HG03439 (cell line): ENCODE results near the gene ENTREP1.

Experiments
- ATAC-seq: cut with Tn5 transposase; IDR thresholded peaks from one replicate; pipeline ENCODE4 v1.9.1; 2021; ENCODE audit warnings: mild to moderate bottlenecking, moderate library complexity; ENCODE audit not compliant: unreplicated experiment

The ENTREP1 gene

DNA sequence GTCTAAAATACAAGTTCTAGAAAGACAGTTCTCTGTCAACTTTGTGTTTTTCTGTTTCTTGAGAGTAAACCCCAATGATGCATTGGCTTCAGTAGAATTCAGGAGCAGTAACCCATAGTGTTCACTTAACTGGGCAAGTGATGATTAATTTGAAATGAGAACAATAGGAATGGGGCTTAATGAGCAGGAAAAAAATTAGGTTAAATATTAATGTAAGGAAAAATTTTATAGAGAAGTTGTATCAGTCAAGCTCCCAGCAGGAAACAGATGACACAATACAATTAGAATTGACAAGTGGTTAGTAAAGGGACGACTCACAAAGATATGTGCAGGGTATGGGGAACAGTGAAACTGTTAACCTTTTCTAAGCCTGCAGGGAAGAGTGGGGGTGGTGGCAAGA lies 38.2 kb downstream of the ENTREP1 start:
- no peak for ATAC-seq

DNA sequence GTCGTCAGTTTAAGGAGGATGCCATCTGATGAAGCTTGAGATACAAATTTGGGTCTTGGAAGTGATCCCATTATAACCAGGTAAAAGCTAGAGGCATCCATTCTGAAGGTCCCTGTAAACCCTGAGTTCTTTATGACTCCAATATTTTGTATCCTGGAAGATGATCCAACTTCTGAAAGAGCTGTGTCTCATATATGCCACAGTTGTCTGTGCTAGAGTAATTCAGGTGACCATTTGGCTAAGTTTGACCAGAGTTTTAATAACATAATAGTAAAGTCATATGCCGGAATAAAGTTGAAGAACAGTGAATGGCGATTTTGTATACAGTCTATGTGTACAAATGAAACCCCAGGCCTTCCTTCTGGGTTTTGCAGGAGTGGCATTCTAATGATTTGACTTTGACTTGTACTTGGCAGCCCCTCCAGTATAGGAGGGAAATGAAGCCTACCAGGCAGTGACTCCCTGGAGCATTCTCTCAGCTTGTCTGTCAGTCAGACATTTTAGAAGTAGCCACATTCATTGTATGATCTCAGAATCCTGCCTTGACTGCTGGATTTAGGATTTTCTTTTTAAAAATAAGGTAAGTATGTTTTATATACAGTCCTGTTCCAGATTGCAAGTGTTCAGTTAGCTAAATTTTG lies 39.6 kb downstream of the ENTREP1 start:
- ATAC-seq, result no peak

DNA sequence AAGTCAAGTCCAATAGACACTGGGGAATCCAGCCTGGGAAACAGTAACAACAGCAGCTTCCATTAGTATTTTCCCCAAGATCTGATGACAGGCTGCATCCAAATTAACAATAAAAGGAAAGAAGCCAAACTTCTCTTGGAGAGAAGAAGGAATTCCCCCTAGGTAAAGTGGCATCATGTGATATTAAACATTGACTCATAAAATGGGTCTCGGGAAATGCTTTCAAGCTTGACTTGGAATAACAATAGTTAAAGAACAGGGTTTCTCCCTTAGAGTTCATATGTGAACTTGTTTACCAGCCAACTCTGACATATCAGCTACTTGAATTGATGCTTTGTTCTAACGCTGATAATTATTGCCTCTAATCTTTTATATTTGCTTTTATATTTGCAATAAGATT lies 45.4 kb downstream of the ENTREP1 start:
- no peak for ATAC-seq

DNA sequence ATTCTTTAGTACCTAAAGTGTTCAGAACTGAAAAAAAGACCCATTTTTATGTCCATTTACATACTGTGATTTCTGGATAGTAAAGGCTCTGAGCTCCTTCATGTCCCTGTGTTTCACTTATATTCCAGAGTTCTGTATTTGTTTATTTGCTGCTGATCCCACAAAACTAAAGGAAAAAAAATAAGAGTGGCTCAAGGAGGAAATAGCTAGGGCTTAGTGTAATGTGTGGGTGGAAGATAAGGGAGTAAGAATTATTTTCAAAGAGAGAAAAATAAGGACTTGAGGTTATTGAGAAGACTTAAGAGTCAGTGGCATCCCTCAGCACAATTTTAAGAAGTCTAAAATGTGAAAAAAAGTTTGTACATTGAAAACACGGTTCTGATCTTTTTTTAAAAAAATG lies 46.0 kb downstream of the ENTREP1 start:
- ATAC-seq, result no peak

DNA sequence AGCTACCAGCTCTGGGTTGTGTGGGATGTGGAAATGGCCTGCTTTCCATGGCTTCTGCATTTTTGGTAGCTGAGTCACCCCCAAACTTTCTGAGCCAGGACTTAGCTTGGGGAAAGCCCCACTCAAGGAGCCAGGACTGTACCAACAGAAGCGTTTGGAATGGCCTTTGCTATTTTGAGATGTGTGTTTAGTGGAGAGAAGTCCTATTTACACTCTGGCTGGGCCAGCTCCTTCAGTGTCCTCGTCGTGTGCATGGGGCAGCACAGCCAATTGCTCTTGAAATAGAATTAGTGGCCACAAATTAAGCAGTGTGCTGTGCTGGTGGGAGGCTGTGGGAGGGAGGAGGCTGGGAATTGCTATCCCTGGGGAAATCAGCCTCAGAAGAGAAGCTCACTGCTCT lies 51.6 kb downstream of the ENTREP1 start:
- no peak for ATAC-seq

DNA sequence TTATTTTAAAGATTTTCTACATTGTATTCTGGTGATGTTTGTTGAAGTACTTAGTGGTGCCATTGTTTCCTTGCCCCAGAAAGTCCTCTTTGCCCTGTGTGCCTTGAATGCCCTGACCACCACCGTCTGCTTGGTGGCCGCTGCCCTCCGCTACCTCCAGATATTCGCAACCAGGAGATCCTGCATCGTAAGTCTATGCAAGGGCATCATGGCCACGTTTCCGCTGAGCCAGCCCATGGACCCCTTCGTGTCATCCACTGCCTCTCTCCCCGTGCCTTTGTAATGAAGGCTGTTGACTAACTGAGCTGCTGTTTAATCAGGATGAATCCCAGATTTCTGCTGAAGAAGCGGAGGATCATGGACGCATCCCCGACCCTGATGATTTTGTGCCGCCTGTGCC lies 52.3 kb downstream of the ENTREP1 start:
- ATAC-seq, result no peak

DNA sequence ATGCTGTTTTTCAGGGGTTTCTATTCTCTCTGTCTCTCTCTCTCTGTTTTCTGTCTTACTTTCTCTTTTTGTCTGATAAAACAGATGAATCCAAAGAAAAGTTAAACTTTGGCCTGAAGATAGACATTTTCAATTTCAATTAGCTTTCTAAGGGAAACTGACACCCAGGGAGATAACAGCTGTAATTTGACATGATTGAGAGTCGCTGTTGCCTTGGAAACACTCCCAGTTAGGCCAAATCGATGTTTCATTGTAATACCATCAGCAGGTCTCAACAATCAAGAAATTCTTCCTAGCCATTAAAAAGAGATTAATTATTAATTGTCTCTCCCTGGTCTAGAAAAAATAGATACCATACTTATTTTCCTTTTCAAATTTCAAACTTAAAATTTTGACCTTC lies 53.0 kb downstream of the ENTREP1 start:
- ATAC-seq, result no peak

DNA sequence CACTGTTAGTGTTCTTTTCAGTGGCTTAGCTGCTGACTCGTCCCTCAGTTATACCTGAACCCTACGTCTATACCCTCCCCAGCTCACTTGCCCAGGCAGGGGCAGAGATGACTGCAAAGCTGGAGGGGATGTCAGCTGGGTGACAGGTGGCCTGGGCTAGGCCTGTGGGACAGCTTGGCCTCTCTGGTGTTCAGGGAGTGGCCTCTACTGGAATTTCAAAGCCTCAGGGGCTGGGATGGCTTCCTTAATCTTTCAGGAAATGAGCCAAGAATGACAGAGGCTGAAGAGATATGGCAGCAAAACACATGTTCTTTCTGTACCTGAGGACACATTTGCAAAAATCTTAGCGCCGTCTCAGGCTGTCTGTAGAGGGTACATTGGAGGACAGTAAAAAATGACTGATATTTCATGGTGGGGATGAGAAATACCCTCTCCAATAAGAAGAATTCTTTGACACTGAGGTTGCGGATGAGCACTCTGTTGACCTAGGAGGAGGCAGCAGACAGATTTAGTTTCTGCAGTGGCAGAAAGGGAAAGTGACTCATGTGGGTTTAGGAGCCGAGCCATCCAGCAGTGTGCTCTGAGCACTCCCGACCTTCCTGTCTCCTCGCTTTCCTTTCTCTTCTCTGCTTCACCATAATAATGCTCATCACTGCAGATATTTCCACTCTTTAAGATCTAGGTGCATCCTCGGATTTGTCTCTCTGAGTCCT lies 54.4 kb downstream of the ENTREP1 start:
- ATAC-seq, result no peak

DNA sequence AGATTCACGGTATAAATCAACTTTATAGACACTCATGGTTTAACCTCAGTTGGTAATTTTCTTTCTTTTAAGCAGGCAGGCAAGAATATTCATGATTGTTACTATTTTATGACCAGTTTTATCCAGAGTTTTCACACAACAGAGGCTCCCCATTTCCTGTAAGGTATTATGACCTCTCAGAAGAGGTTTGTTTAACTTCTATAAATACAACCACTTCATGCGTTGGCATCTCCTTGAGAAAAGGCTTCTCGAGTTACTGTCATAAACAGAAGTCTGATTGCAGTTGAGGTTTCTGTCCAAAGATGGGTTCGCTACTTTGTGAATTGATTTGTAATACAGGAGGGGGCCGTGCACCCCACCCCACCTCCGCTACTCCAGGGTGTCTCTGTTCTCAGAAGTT lies 55.3 kb downstream of the ENTREP1 start:
- ATAC-seq, result no peak

DNA sequence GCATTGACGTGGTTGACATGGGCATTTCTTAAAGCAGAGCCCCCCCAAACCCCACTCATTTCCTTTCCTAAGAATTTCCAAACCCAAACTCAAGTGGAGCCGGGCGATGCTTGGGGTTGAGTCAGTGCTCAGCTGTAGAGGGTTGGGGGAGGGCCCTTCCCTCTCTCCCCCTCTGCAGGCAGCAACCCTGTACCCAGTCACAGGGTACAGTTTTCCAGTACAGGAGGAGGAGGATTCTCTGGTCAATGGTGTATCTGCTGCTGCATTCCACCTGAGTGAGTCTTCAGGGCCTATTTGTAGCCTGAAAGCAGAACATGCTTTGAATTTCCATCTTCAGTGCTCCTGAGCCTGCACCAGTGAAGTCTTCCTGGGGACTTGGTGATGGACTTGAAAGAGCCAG lies 55.8 kb downstream of the ENTREP1 start:
- no peak for ATAC-seq

DNA sequence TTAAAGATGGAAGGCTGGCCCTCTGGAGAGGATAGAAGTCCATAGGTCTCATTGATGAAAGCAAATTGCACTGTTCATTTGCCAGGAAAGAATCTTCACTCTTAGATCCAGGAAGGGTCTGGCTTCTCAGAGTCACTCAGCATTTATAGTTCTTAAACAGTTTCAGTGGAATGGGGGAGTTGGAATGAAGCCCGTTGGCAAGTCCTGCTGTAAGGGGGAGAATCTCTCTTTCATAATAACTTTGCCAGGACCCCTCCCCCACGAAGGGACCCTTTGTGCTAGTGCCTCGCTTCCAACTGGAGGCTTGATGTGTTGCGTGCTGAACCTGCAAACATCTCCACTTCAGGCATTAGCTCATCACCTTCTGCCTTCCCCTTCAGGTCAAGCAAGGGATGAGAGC lies 57.1 kb downstream of the ENTREP1 start:
- ATAC-seq, result no peak

DNA sequence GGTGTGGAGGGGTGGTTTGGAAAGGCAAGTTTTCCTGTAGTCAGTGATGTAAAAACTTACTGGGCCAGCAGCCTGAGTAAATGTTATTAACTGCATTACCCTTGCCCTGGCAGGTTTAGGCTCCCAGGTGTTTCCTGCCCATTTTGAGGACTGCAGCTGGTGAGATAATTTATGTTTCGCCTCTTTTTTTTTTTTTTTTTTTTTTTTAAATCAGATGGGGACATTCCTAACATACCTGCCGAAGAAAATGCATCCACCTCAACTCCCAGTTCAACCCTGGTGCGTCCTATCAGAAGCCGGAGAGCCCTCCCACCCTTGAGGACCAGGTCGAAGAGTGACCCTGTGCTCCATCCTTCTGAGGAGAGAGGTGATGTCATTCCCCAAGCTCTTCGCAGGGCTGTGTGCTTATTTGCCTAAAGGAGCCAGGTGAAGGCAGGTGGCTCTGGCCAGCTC lies 60.6 kb downstream of the ENTREP1 start:
- no peak for ATAC-seq

DNA sequence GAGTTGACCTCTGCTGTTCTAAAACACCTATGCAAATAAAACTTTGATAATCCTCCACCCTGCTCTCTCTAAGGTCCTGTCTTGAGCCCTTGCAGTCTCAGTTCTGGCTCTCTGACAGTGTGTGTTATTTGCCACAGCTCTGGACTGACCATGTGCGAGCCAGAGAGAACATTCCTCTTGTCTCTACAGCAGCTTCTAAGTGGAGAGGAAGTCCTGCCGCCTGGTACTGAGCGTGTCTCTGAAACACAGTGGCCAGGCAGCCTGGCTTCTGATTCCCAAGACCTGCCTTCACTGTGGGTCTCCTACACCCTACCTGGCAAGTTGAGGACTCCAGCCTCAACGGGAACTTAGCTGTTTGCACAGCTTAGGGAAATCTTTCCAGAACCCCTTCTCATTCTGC lies 61.6 kb downstream of the ENTREP1 start:
- ATAC-seq, result no peak

DNA sequence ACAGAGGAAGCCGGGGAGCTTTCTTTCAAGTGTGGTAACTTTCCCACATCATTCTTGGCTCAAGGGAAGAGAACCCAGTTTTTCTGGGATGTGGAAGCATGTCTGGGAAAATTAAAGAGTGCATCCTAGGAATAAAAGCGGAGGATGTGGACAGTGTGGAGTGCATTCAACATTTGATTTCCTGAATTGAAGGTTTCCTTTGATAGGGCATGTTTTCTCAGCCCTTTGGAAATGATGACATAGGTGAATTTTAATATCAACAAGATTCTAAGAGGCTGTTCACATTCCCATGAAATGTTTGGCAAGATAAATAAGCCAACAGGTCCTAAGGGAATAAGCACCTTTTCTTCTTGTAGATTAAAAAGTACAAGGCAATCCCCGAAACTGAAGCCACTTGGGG lies 63.6 kb downstream of the ENTREP1 start:
- no peak for ATAC-seq

DNA sequence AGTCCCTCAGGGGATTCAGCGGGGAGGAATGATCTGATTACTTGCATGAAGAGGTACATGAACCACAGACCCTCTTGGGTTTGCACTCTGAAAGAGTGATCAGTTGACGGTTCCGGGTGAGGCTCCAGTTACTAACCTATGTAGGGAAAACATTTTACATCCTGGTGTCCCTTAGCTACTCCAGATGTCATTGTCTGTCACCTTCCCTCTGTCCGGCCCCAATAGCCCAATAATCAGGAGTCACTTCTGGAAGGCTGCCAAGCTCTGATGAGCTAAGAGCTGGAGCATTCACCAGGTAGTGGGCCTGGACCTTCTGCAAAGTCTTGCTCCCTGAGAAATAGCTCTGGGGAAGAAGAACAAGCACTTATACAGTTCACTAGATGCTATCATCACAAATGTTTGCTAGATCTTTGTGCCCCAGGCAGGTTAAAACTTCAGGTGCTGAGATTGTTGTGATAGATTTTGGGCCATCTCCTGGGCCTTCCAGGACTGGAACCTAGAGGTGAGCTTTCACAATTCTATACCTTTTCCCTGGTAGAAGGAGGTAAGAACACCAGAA lies 64.5 kb downstream of the ENTREP1 start:
- no peak for ATAC-seq

DNA sequence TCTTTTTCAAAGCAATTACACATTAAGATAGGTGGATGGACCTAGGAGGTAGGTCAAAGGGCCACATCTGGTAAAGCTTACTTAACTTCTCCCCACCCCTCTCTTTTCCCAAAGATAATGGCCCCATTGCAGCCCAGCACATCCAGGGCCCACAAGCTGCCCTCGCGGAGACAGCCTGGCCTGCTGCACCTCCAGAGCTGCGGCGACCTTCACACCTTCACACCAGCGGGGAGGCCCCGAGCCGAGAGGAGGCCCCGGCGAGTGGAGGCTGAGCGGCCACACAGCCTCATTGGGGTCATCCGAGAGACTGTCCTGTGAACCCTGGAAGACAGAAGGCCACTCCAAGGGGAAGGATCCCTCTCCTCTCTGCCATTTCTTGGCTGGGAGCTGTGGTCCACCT lies 66.5 kb downstream of the ENTREP1 start:
- no peak for ATAC-seq

DNA sequence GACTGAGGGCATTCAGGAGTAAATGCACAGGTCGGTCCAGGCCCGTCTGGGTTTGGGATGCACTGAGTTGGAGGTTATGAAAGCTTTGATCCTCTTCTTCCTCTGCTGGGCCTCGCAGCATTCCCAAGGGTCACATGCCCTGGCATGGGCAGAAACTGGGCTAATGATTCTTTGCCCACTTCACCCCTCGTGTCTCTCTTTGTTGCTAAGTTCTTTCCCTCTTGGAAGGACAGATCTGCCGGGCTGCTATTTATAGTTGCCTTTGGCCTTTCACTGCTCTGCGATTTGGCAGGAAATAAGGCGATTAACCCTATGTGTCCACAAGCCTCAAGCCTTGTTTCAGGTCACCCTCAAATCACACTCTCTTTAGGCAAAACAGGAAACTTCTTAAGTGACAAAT lies 66.9 kb downstream of the ENTREP1 start:
- ATAC-seq, result no peak

DNA sequence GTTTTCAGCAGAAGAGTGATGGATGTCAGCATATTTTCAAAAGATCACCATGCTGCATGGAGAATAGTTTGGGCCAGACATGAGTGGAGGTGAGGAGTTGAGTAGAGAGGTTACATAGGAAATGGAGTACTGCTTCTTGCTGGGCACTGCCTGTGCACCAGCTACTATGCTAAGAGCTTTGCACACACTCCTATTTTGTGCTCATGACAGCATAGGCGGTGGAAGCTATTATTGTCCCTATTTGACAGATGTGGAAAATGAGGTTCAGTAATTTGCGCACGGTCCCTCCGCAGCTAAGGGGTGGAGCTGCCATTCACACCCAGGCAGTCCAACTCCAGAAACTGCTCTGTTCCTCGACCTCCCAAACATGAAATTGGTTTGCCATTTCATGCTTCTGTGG lies 67.8 kb downstream of the ENTREP1 start:
- no peak for ATAC-seq

DNA sequence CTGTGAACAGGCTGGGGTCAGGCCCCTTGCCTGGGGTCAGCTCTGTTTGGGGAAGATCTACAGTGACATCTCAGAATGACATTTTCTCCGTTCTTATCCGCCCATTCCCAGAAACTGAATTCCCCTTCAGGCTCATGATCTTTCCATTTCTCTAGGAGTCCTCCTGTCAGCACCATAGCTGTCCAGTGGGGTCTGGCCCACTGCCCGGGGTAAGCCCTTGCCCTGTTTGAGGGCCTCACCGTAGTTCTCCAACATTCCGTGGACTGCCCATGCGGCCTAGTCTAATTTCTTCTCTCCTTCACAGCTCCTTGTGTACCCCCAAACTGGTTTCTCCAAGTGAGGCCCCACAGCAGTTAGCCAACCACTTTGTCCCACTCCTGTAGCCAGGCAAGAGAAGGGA lies 68.4 kb downstream of the ENTREP1 start:
- ATAC-seq, result no peak

DNA sequence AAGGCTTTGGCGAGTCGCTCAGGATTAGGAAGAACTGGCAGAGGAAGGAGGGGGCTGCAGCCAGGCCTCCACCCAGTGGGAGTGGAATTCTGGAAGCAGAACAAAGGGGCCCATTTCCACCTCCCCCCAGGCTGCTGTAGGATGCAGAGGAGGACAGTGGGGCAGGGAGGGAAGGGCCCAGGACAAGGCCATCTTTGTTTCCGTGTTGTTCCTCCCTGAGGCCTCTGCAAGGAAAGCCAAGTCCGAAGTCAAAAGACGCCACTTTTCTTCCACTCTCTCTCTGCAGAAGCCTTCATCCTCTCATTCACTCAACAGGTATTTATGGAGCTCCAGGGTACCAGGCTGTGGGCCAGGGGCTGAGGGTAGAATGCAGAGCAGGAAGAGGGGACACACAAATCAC lies 70.7 kb downstream of the ENTREP1 start:
- ATAC-seq, result no peak

DNA sequence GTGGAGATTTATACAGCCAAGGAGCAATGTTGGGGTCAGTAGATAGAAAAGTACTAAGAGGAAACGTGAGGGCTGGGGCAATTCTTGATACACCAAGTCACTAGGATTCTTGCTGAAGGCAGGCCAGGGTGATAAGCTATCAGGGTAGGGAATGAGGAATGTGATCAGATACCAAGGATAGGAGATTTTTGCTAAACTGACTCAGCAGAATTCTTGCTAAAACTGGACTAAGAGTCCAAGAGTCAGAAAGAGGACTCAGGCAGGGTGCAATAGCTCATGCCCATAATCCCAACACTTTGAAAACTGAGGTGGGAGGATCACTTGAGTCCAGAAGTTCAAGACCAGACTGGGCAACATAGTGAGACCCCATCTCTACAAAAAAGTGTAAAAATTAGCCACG lies 71.7 kb downstream of the ENTREP1 start:
- ATAC-seq, result no peak

DNA sequence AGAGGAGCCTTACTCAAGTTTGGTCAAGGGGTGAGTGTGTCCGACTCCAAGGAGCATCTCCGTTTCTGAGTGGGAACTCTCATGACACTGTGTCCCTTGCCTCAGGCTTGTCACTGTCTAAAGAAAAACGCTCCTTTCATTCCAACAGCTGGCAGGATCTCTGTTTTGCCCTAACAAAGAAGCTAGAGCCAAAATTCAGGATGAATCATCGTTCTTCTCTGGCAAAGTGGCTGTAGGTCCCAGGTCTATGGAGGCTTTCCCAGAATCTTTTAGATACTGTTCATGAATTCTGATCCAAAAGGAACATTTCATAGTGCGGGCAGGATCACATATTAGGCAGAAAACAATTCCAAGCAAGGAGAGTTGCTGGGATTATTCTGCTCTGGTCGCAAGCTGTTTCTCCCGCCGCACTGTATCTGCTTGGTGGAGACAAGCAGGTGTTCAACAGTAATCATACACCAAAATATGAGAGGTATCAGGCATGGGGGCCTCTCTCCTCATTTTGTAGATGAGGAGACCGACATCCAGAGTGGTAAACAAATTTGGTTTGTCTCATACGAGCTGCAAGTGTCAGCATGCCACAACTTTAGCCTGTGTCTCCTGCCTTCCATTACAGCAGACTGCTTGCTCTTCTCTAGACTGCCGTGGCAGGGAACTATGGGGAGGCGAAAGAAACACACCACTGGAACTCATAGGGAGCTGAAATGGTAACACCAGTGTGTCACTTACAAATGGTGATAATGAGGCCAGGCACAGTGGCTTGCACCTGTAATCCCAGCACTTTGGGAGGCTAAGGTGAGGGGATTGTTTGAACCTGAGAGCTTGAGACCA lies 72.6 kb downstream of the ENTREP1 start:
- no peak for ATAC-seq
